Breast epithelium (tissue), 4 donors: ENCODE measurements around the gene CNTN5. TPM values are rescaled to one million over a fixed set of nuclear protein-coding genes. Genes with fewer than 3 reads are reported as not detected.

ENCODE experiments used
- DNase-seq, 2 donors: peaks; one replicate each; pipeline ENCODE4 v3.0.0-alpha.2; 2019; ENCODE audit warnings: low spot score in 2 of 2
- H3K27ac ChIP-seq, 2 donors: fragments of 200-600 bp; sonication (generic) in 1 of 2; one replicate each; pipeline ENCODE4 v1.5.1; 2016 to 2019; ENCODE audit warnings: mild to moderate bottlenecking in 1 of 2
- H3K27me3 ChIP-seq, 2 donors: fragments of 200-600 bp; sonication (generic) in 1 of 2; one replicate each; pipeline versions ENCODE4 v1.5.1 to v1.6.0; 2017 to 2019; ENCODE audit warnings: control low read depth in 1 of 2, mild to moderate bottlenecking in 1 of 2
- H3K36me3 ChIP-seq: fragments of 200-600 bp; one replicate; pipeline ENCODE4 v1.5.1; 2019
- H3K4me1 ChIP-seq, 2 donors: fragments of 200-600 bp; sonication (generic); one replicate each; pipeline ENCODE4 v1.5.1; 2016 to 2019; ENCODE audit warnings: control low read depth in 1 of 2
- H3K4me3 ChIP-seq, 3 donors: fragments of 200-600 bp; sonication (generic); 1 replicate in 2 of 3; 2 replicates in 1 of 3; pipeline ENCODE4 v1.5.1; 2016 to 2019; ENCODE audit warnings: mild to moderate bottlenecking in 3 of 3, moderate library complexity in 2 of 3
- H3K9me3 ChIP-seq, 2 donors: fragments of 200-600 bp; sonication (generic) in 1 of 2; one replicate each; pipeline ENCODE4 v1.5.1; 2016 to 2019; ENCODE audit warnings: control low read depth in 1 of 2
- CTCF ChIP-seq, 3 donors: fragments of 450-650 bp; IDR thresholded peaks; one replicate each; pipeline ENCODE4 v1.5.1; 2016 to 2017; ENCODE audit warnings: antibody characterized with exemption in 3 of 3, mild to moderate bottlenecking in 3 of 3, moderate library complexity in 3 of 3
- POLR2A ChIP-seq: fragments of 450-650 bp; IDR thresholded peaks from one replicate; pipeline ENCODE4 v1.6.1; 2016; ENCODE audit warnings: antibody characterized with exemption, mild to moderate bottlenecking, moderate library complexity
- POLR2AphosphoS5 ChIP-seq, 3 donors: sonication (generic); formaldehyde crosslinking; IDR thresholded peaks; one replicate each; pipeline ENCODE4 v1.6.1; 2017; ENCODE audit warnings: antibody characterized with exemption in 3 of 3
- intact Hi-C: fragments of 100-400 bp; cut with DNase I; formaldehyde crosslinking; loops from one replicate; pipeline ENCODE4 v1.15.1; 2023; ENCODE audit warnings: low total_unique reads
- total RNA-seq, 3 donors: library from RNA; depleted of rRNA; stranded (reverse); fragments of >200 nt; gene quantifications; one replicate each; pipeline ENCODE4 v1.1.0, GENCODE V29; 2016

Gene CNTN5
- total RNA-seq, 3 donors from 2014 or later: not detected

- H3K4me3 ChIP-seq: no peak overlapping the region
- TF ChIP-seq POLR2AphosphoS5 (IDR thresholded peaks at IDR 0.05) (no peak), CTCF (IDR thresholded peaks at IDR 0.05) (no peak), POLR2A (no peak)
- no peak for DNase-seq
Observed at GRCh38 chr11:99505316-99505715, 484.6 kb downstream of the CNTN5 start.

GRCh38 chr11:99505831-99506230 is 485.1 kb downstream of the CNTN5 start:
- TF ChIP-seq POLR2AphosphoS5 (IDR thresholded peaks at IDR 0.05) (no peak), POLR2A (no peak), CTCF (IDR thresholded peaks at IDR 0.05) (no peak)
- Histone ChIP-seq H3K27me3 (no peaks in the 10 kb centered on the region), H3K4me3 (no peak overlapping the region), H3K27ac (no peak overlapping the region), H3K36me3 (no peaks in the 10 kb centered on the region), H3K9me3 (no peaks in the 10 kb centered on the region), H3K4me1 (no peaks in the 10 kb centered on the region)
- intact Hi-C loops: no loop called here
- DNase-seq: no peak

More at GRCh38 chr11:99505316-99505715, 484.6 kb downstream of the CNTN5 start:
- H3K4me1 ChIP-seq: no peaks in the 10 kb centered on the region
- H3K27ac ChIP-seq: no peak overlapping the region
- no peaks in the 10 kb centered on the region for H3K27me3 ChIP-seq
- H3K36me3 ChIP-seq: no peaks in the 10 kb centered on the region
- intact Hi-C loops: no loop called here
- no peaks in the 10 kb centered on the region for H3K9me3 ChIP-seq

- no peak for TF ChIP-seq POLR2A
- TF ChIP-seq POLR2AphosphoS5 (IDR thresholded peaks at IDR 0.05): no peak
- no peak for TF ChIP-seq CTCF (IDR thresholded peaks at IDR 0.05)
- intact Hi-C loops: no loop called here
- no peaks in the 10 kb centered on the region for H3K4me1 ChIP-seq
- no peaks in the 10 kb centered on the region for H3K36me3 ChIP-seq
- H3K9me3 ChIP-seq: no peaks in the 10 kb centered on the region
- DNase-seq: no peak
- no peaks in the 10 kb centered on the region for H3K27me3 ChIP-seq
- H3K4me3 ChIP-seq: no peak overlapping the region
- no peak overlapping the region for H3K27ac ChIP-seq
Observed at GRCh38 chr11:99509863-99510262, 489.1 kb downstream of the CNTN5 start.

GRCh38 chr11:99513368-99513767 is 492.6 kb downstream of the CNTN5 start:
- no peak overlapping the region for H3K4me3 ChIP-seq
- no peaks in the 10 kb centered on the region for H3K9me3 ChIP-seq
- intact Hi-C loops: no loop called here
- no peaks in the 10 kb centered on the region for H3K4me1 ChIP-seq
- no peak overlapping the region for H3K27ac ChIP-seq
- no peaks in the 10 kb centered on the region for H3K36me3 ChIP-seq
- no peak for DNase-seq
- TF ChIP-seq CTCF (IDR thresholded peaks at IDR 0.05) (no peak), POLR2A (no peak), POLR2AphosphoS5 (IDR thresholded peaks at IDR 0.05) (no peak)
- no peaks in the 10 kb centered on the region for H3K27me3 ChIP-seq

- no peak for DNase-seq
- TF ChIP-seq POLR2AphosphoS5 (IDR thresholded peaks at IDR 0.05) (no peak), CTCF (IDR thresholded peaks at IDR 0.05) (no peak), POLR2A (no peak)
- no peaks in the 10 kb centered on the region for H3K9me3 ChIP-seq
- no peak overlapping the region for H3K4me3 ChIP-seq
- H3K27me3 ChIP-seq: no peaks in the 10 kb centered on the region
- H3K36me3 ChIP-seq: no peaks in the 10 kb centered on the region
- intact Hi-C loops: no loop called here
- no peak overlapping the region for H3K27ac ChIP-seq
- no peaks in the 10 kb centered on the region for H3K4me1 ChIP-seq
Observed at GRCh38 chr11:99519095-99519494, 498.3 kb downstream of the CNTN5 start.
